Fibroblast of pulmonary artery (primary cell): ENCODE data around the gene KAT2B.

Experiments
- DNase-seq: peaks from one replicate; pipeline ENCODE4 v3.0.0-alpha.2; 2010; ENCODE audit warnings: low read depth
- H3K4me3 ChIP-seq: replicated peaks from 2 replicates; pipeline ENCODE4 v1.5.1; 2011; ENCODE audit warnings: low read depth, mild to moderate bottlenecking, control low read depth, low read length, moderate library complexity
- TF ChIP-seq, protein P1 (sequence below): IDR thresholded peaks from 2 replicates; pipeline ENCODE4 v1.5.1; 2011; ENCODE audit warnings: mild to moderate bottlenecking, control low read depth, low read length, inconsistent platforms; ENCODE audit errors: missing control alignments

KAT2B gene

DNA sequence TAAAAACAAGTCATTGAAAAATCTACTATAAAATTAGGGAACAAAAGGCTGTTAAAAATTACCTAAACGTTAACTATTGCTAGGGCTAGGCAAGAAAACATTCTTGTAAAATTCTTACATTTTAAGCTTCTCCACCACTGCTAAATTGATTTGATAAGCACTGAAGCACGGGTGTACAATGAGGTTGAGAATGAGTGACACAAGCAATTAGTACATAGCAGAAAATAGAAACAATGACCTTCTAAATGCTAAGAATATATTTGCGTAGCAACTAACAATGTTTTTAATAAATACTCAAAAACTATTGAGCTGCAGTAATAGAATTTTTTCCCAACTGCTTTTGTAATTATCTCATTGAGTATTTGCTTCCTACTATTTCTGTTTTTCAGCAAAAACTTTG, 141.0 kb downstream of the KAT2B start:
- TF ChIP-seq, protein P1, sequence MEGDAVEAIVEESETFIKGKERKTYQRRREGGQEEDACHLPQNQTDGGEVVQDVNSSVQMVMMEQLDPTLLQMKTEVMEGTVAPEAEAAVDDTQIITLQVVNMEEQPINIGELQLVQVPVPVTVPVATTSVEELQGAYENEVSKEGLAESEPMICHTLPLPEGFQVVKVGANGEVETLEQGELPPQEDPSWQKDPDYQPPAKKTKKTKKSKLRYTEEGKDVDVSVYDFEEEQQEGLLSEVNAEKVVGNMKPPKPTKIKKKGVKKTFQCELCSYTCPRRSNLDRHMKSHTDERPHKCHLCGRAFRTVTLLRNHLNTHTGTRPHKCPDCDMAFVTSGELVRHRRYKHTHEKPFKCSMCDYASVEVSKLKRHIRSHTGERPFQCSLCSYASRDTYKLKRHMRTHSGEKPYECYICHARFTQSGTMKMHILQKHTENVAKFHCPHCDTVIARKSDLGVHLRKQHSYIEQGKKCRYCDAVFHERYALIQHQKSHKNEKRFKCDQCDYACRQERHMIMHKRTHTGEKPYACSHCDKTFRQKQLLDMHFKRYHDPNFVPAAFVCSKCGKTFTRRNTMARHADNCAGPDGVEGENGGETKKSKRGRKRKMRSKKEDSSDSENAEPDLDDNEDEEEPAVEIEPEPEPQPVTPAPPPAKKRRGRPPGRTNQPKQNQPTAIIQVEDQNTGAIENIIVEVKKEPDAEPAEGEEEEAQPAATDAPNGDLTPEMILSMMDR, result no peak

DNA sequence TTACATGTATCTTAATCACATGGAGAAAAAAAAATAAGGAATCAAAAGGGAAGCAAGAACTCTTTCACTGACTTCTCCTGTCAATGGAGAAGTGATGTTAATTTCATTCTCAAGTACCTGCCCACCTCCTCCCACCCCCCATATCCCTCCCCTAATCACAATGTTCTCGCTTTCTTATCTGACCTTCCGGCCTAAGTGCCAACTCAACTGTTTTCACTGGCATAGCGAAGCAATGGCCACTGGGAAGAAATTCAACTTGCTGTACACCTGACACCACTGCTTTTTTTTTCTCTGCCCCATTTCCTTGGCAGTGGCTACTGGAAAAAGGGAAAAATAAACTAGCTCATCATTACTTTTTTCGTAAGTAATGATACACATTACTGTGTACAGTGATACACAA, 142.0 kb downstream of the KAT2B start:
- no peak for DNase-seq
- TF ChIP-seq, protein P1, result no peak
- H3K4me3 ChIP-seq, result no peak overlapping the region

More for the DNA sequence above, 141.0 kb downstream of the KAT2B start:
- DNase-seq, result no peak
- H3K4me3 ChIP-seq, result no peak overlapping the region

DNA sequence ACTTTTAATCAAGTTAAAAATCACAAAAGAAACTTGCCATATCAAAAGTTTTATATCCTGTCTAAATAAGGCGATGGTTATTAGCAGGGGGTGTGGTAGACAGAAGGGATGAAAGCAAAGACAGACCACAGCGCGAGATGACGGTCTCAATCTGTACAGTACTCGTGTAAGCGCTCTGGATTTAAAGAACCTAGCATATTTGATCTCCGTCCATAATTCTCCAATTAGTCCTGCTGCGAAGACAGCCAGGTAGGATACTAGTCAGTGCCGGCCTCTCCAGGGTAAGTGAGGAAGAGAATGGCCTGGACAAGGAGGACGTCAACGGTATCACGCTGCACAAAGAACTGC, 145.1 kb downstream of the KAT2B start:
- H3K4me3 ChIP-seq, result peak overlapping the region; percentile 91
- TF ChIP-seq, protein P1, result no peak
- DNase-seq, result peak; percentile 11

DNA sequence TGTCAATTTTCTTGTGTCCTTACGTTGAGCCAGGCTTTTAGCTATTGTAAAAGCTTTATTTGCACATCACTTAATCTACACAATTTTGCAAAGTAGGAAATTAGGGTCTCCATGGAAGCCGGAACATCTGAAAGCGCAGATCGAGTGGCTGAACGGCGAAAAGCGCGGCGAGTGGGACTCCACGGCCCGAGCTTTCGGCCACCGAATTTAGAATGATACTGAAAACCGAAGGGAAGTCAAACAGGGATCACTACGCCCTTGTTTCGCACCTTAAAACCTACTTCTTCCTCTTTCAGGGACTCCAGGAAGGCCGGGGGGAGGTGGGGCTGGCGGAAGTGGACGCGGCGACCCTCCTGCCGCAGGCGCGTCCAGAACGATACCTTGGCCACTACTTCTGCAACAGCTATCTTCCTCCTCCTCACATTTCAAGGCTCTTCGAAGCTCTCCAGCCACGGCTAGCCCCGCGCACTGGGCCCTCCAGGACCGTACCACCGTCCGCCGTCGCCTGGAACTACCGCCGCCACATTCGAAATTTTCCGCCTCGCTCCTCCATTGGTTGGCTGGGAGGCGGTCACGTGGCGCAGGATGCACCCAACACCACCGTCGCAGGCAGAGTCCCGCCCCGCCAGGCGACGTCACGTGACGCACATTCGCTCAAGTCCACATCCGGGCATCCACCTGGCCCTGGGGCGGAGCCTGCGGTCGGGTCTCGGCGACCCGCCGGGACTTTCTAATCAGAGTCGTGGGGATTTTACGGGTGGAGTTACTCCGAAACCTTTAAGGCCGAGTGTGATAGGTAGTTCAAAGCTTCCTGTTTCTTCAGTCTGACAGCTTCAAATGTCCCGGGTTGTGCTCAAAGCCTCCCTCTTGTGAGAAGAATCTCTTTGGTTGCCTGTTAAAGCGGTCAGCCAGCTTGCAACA, 145.7 kb downstream of the KAT2B start, which contains the start of gene SGO1:
Gene SGO1 (minus strand): TSS at position 528 of the 921 bp plus-strand sequence. CDS start 2,179 bp downstream, outside the sequence.
- peak; percentile 98 for DNase-seq
- TF ChIP-seq, protein P1, result no peak
- peak within 1 kb of the TSS; percentile 91 for H3K4me3 ChIP-seq

DNA sequence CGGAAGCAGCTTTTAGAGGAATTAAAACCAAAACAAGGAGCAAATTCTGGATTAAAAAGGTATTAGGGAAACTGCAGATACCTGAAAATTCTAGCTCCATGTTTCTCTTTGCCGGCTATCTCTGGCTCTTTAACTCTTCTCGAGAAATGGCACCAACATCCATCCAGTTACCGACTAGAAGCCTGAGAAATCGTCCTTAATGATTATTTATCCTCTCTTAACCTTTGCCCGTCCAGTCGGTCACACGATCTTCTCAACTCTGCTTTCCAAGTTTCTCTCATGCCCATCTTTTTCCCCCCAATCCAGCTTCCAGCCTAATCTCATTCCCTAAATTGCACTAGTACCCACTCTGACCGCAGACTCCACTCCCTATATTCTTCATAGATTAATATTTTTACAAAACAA, 146.4 kb downstream of the KAT2B start:
- H3K4me3 ChIP-seq, result peak overlapping the region; percentile 91
- TF ChIP-seq, protein P1, result no peak
- no peak for DNase-seq

DNA sequence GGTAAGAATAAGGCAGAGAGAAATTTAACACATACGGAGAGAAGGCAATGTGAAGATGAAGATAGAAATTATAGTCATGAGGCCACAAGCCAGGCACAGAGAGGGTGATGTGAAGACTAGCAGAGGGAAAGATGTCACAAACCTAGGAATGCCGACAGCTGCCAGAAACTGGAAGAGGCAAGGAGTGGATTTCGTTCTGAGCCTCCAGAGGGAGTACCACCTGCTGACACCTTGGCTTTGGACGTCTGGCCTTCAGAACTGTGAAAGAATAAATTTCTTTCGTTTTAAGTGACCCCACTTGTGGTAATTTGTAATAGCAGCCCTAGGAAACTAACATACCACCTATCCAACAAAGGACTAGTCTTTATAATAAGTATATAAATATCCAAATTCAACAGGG, 150.7 kb downstream of the KAT2B start:
- TF ChIP-seq, protein P1, result no peak
- DNase-seq, result no peak
- no peak overlapping the region for H3K4me3 ChIP-seq
